H7 (cell line): Measurements from ENCODE around the gene ZNF337. TPM values are rescaled to one million over a fixed set of nuclear protein-coding genes. Genes with fewer than 3 reads are reported as not detected.
"Not testable (repeated sequence)": the region's sequence is repeated elsewhere in the genome, so short reads cannot be mapped to it uniquely, and the experiment has no call there.

Experiments
- DNase-seq: peaks from one replicate; pipeline ENCODE4 v3.0.0; 2012
- H3K27me3 ChIP-seq: 2 replicates; pipeline ENCODE4 v1.6.0; 2011; ENCODE audit warnings: mild to moderate bottlenecking, low read length; ENCODE audit not compliant: control insufficient read depth, insufficient read depth
- H3K36me3 ChIP-seq: replicated peaks from 2 replicates; pipeline ENCODE4 v1.5.1; 2011; ENCODE audit warnings: low read length; ENCODE audit not compliant: control insufficient read depth, insufficient read depth
- H3K4me3 ChIP-seq: 2 replicates; pipeline ENCODE4 v1.5.1; 2011; ENCODE audit warnings: low read depth, mild to moderate bottlenecking, control low read depth, low read length, moderate library complexity; ENCODE audit not compliant: insufficient read depth
- total RNA-seq: library from RNA; depleted of rRNA; stranded (reverse); fragments of >200 nt; shearing (Covaris generic); gene quantifications from 2 replicates; pipeline ENCODE4 v1.2.3, GENCODE V29; 2014; rRNA removed

ZNF337 gene
- total RNA-seq = 5.7 and 7.1 TPM in 2 replicates

- peak; percentile 94 for DNase-seq
- H3K4me3 ChIP-seq = peak within 1 kb of the TSS; percentile 89
- no peaks in the 10 kb centered on the region for H3K36me3 ChIP-seq
- no peaks in the 10 kb centered on the region for H3K27me3 ChIP-seq
Observed at GRCh38 chr20:25696371-25697131, at the start of gene ZNF337. ZNF337 (minus strand) TSS chr20:25696853; CDS start chr20:25686417, 10,436 bp downstream.

DNA sequence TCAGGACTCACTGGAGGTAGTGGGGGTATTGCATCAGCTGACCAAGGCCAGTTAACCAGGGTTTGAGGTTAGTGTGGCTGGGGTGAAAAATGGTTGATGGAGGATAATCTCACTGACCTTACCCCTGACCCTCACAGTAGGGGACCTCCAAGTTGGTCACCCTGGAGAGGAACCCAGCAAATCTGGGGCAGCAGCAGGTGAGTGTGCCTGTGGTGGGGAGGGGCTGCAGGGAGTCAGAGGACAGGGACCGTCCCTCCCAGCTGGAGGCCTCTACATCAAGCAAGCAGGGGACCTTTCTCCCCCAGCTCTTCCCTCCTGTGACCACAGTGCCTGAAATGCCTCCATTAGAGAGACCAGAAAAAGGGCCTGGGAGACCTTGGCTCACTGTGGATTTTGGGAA is 49.1 kb upstream of the ZNF337 start:
- no peak for DNase-seq
- Histone ChIP-seq H3K36me3 (no peaks in the 10 kb centered on the region), H3K4me3 (no peak overlapping the region), H3K27me3 (no peaks in the 10 kb centered on the region)

DNA sequence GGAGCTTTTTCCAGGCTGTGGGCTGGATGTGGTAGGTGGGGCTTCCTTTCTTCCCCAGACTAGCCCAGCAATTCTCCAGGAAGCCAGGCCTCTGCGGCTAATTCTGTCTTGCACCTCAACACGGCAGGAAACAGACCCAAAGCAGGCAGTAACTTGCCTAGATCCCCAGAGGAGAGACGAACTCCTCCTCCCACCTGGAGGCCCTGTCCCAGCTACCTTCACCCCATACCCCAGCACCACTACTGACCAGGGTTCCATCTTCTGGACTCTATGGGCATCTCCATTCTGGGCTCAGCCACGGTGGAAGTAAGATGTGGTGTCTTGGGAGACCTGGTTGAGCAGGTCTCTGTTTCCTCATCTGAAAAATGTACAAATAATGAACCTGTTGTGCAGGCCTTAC is 48.4 kb upstream of the ZNF337 start:
- DNase-seq = no peak
- no peak overlapping the region for H3K4me3 ChIP-seq
- H3K36me3 ChIP-seq = no peaks in the 10 kb centered on the region
- no peaks in the 10 kb centered on the region for H3K27me3 ChIP-seq

DNA sequence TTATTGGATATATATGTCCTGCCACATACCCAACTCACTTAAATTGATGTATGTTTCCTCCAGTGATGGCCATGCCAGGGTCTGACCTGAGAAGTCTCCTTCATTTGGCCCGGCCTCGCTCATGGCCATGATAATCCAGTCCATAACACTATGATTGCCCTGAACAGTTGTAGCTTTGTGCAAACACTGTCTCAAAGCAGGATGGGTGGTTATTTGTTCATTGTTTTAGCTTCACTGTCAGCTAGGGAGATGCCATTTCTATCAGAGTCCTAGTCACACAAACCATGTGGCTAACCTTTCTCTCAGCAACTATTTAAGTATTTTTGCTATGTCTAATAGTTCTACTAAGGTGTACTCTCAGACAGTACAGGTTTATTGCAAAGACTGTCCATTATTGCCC is 47.6 kb upstream of the ZNF337 start:
- Histone ChIP-seq H3K36me3 (no peaks in the 10 kb centered on the region), H3K27me3 (no peaks in the 10 kb centered on the region), H3K4me3 (no peak overlapping the region)
- DNase-seq = no peak

- Histone ChIP-seq H3K4me3 (no peak overlapping the region), H3K36me3 (no peaks in the 10 kb centered on the region), H3K27me3 (no peaks in the 10 kb centered on the region)
- no peak for DNase-seq
Observed at GRCh38 chr20:25741088-25741487, 44.4 kb upstream of the ZNF337 start.

DNA sequence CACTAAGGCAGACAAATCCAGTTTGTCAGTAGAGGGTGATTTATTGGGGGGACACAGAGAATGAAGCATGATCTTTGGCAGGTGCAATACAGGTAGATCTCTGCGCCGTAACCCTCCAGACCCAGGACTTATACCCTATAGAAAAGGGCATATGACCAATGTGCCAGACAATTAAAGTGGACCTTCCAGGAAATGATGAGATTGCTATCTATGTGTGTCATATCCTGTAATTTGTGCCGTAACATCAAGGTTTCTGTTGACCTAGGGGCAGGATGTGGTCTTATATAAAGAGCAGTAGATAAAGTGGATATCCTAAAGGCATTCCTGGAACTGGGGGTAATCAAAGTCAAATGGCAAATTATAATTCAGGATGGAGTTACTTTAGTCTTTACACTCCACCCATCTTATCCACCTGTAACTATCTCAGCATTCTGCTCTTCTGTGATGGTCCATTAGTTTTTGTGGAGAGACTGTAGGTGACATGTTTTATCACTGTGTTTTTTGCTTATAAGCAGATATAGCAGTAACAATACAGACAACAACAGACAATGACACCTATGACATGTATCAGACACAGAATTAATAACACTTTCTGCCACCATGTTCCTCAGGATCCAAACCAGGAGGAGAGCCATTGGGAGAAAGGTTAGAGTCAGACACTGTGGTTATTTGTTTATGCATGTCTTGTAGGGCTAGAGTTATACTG is 43.1 kb upstream of the ZNF337 start:
- no peak for DNase-seq
- Histone ChIP-seq H3K36me3 (no peaks in the 10 kb centered on the region), H3K27me3 (no peaks in the 10 kb centered on the region), H3K4me3 (no peak overlapping the region)

DNA sequence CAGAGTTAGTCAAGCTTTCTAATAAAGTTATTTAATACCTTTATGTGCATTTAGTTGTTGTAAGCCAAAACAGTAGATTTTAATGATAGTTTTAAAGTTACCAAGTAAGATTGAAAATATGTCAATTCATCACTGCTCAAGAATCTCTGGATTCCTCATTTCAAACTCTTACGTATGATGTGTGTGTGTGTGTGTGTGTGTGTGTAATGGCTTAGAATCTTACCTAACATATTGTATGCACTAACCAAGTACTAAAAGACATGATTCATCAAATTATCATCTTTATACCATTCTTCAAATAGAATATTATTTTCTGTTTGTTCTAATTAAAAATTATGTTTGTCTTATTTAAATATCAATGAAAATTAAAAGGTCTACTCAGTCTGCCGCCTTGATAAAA is 41.5 kb upstream of the ZNF337 start:
- no peak for DNase-seq
- Histone ChIP-seq H3K36me3 (no peaks in the 10 kb centered on the region), H3K27me3 (no peaks in the 10 kb centered on the region)

DNA sequence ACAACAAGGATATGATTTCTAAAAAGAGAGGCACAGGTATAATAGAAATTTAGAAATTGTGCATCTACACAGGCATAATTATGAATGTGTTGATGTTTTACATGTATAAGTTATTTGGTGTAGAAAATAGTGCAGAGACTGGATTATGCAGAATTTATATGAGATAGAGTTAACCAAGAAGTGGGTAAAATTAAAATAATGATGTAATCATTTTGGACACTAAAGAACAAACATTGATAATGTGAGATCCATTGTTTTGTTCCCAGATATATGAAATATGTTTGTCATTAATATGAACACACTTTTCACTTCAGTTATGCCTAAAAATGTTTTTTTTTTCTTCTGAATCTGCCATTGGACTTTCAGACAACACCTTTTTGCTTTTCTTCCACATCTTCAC is 37.2 kb upstream of the ZNF337 start:
- Histone ChIP-seq H3K27me3 (no peaks in the 10 kb centered on the region), H3K36me3 (no peaks in the 10 kb centered on the region), H3K4me3 (no peak overlapping the region)
- no peak for DNase-seq

More for the DNA sequence above, 41.5 kb upstream of the ZNF337 start:
- no peak overlapping the region for H3K4me3 ChIP-seq

GRCh38 chr20:25730862-25731261 is 34.2 kb upstream of the ZNF337 start:
- no peak for DNase-seq
- Histone ChIP-seq H3K36me3 (no peaks in the 10 kb centered on the region), H3K4me3 (no peak overlapping the region), H3K27me3 (no peaks in the 10 kb centered on the region)

GRCh38 chr20:25726357-25726756 is 29.7 kb upstream of the ZNF337 start:
- Histone ChIP-seq H3K27me3 (no peaks in the 10 kb centered on the region), H3K4me3 (no peak overlapping the region)
- no peak for DNase-seq

GRCh38 chr20:25725639-25726038 is 29.0 kb upstream of the ZNF337 start:
- DNase-seq = no peak
- Histone ChIP-seq H3K36me3 (no peaks in the 10 kb centered on the region), H3K27me3 (no peaks in the 10 kb centered on the region), H3K4me3 (no peak overlapping the region)

More at GRCh38 chr20:25726357-25726756, 29.7 kb upstream of the ZNF337 start:
- no peaks in the 10 kb centered on the region for H3K36me3 ChIP-seq

DNA sequence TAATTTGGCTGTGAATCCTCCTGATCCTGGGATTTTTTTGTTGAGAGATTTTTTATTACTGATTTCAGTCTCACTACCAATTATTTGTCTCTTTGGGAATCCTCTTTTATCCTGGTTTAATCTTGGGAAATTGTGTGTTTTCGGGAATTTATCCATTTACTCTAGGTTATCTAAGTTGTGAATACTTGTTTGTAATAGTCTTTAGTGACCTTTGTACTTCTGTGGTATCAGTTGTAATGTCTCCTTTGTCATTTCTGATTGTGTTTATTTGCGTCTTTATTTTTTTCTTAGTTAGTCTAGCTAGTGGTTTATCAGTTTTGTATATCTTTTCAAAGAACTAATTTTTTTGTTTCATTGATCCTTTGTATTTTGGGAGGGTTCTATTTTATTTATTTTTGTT is 27.3 kb upstream of the ZNF337 start:
- DNase-seq = no peak
- H3K36me3 ChIP-seq = no peaks in the 10 kb centered on the region
- no peak overlapping the region for H3K4me3 ChIP-seq

DNA sequence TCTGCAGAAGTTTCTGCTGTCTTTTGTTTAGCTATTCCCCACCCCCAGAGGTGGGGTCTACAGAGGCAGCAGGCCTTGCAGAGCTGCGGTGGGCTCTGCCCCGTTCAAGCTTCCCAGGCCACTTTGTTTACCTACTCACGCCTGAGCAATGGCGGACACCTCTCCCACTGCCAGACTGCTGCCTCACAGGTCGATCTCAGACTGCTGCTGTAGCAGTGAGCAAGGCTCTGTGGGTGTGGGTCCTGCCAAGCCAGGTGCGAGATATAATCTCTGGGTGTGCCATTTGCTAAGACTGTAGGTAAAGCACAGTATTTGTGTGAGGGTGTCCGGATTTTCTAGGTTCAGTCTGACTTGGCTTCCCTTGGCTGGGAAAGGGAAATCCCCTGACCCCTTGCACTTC is 23.6 kb upstream of the ZNF337 start:
- Histone ChIP-seq H3K4me3 (no peak overlapping the region), H3K27me3 (no peaks in the 10 kb centered on the region), H3K36me3 (no peaks in the 10 kb centered on the region)
- DNase-seq = no peak

More for the DNA sequence above, 27.3 kb upstream of the ZNF337 start:
- no peaks in the 10 kb centered on the region for H3K27me3 ChIP-seq

DNA sequence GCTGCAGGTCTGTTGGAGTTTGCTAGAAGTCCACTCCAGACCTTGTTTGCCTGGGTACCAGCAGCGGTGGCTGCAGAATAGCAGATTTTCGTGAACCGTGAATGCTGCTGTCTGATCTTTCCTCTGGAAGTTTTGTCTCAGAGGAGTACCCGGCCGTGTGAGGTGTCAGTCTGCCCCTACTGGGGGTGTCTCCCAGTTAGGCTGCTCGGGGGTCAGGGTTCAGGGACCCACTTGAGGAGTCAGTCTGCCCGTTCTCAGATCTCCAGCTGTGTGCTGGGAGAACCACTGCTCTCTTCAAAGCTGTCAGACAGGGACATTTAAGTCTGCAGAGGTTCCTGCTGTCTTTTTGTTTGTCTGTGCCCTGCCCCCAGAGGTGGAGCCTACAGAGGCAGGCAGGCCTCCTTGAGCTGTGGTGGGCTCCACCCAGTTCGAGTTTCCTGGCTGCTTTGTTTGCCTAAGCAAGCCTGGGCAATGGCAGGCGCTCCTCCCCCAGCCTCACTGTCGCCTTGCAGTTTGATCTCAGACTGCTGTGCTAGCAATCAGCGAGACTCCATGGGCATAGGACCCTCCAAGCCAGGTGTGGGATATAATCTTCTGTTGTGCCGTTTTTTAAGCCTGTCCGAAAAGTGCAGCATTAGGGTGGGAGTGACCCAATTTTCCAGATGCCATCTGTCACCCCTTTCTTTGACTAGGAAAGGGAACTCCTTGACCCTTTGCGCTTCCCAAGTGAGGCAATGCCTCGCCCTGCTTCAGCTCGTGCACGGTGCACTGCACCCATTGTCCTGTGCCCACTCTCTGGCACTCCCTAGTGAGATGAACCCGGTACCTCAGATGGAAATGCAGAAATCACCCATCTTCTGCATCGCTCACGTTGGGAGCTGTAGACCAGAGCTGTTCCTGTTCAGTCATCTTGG is 22.5 kb upstream of the ZNF337 start:
- not testable (repeated sequence) for H3K36me3 ChIP-seq, H3K4me3 ChIP-seq, H3K27me3 ChIP-seq, DNase-seq
